HG02973 (cell line): Measurements from ENCODE around the gene BMAL1.
"Not testable (repeated sequence)": the region's sequence is repeated elsewhere in the genome, so short reads cannot be mapped to it uniquely, and the experiment has no call there.

Experiments used
- ATAC-seq: cut with Tn5 transposase; IDR thresholded peaks from one replicate; pipeline ENCODE4 v1.9.1; 2021; ENCODE audit warnings: moderate library complexity; ENCODE audit not compliant: unreplicated experiment

The BMAL1 gene

GRCh38 chr11:13436836-13437235 is 159.2 kb downstream of the BMAL1 start:
- ATAC-seq, result not testable (repeated sequence)
